Hematopoietic multipotent progenitor cell treated with erythropoietin and hydrocortisone succinate and interleukin-3 and kit ligand, for 8 days (in vitro differentiated cells): Measurements from ENCODE around the gene SLC36A4.
"Not testable (repeated sequence)": the region's sequence is repeated elsewhere in the genome, so short reads cannot be mapped to it uniquely, and the experiment has no call there.

Experiments
- DNase-seq: peaks from one replicate; pipeline ENCODE4 v3.0.0-alpha.2; 2015

SLC36A4 gene

DNA sequence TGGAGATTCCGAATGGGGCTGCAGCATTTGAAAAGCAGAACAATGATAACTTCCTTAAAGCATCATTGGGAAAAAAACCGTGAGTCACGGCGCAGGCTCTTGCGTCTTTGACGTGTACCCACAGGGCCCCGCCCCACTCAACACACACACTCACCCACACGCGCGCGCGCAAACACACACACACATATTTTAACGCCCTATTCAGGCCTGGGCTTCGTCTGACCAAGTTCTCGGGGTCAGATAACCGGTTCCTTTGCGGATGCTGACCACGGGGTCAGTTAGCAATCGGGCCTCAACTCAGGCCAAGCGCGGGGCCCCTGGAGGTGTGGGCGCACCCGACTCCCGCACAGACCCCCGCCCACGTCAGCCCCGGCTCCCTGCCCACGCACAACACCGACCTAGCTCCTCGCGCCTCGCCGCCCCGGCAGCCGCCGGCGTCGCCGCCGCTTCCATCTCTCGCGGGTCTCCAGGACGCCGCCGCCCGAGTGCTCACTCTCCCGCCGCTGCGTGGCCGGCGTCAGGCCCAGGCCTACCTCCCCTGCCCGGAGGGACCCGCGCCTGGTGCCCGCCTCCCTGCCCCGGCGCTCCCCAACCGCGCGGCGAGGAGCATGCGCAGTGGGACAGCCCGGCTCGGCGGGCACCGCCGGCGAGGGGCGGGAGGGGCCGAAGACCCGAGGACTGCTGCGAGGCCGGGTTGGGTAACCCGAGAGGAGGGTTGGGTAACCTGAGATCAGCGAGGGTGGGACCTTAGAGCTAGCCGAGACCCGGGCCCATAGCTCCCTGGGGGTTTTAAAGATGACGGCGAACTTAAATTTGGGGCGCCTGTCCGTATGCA lies at the start of gene SLC36A4:
Gene SLC36A4 (minus strand): TSS at position 612 of the 835 bp plus-strand sequence. CDS start 159 bp downstream, at position 453.
- peak; percentile 94 for DNase-seq

DNA sequence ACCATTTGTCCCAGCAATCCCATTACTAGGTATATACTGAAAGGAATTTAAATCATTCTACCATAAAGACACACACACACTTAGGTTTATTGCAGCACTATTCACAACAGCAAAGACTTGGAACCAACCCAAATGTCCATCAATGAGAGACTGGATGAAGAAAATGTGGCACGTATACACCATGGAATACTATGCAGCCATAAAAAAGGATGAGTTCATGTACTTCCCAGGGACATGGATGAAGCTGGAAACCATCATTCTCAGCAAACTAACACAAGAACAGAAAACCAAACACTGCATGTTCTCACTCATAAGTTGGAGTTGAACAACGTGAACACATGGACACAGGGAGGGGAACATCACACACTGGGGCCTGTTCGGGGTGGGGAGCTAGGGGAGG lies 49.0 kb upstream of the SLC36A4 start:
- not testable (repeated sequence) for DNase-seq

GRCh38 chr11:93244018-93244417 lies 46.2 kb upstream of the SLC36A4 start:
- DNase-seq: no peak

- DNase-seq: no peak
These were observed 42.2 kb upstream of the SLC36A4 start for GRCh38 chr11:93239966-93240365.

DNA sequence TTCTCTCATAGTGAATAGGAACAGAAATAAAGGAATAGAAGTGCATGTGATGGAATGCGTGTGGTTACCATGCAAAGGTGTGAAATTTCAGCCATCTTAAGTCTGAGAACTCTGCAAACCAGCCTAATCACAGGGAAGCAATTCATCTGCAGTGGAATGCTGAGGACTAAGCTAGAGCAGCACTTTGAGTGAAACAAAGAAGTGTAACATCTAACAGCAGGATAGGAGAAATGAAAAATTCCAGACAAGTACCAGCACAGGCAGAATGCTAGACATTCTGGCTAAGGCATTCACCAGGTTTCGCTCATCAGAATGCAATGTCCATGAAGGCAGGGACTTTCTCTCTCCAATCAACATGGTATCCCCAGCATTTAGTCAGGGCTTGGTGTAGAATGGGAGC lies 41.2 kb upstream of the SLC36A4 start:
- DNase-seq: no peak

- peak; percentile 49 for DNase-seq
These were observed 39.2 kb upstream of the SLC36A4 start for GRCh38 chr11:93236741-93237675.

GRCh38 chr11:93234602-93235207 lies 36.9 kb upstream of the SLC36A4 start:
- peak; percentile 58 for DNase-seq

DNA sequence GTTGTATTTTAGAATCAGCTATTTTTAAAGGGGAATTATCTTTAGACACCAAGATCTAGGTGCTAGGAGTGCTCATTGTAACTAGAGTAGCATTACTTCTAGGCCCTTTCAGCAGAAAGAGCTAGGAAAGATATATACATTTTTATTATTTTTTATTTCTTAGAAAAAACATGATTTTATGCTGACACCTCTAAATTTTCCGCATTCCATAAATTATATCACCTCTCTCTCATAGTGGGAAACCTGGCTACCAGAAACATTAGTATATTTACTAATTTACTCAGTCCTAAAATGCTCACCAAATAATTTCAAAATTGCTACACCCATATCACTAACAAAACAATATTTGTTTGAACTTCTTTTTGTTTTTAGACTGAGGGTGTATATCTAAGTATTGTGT lies 32.1 kb upstream of the SLC36A4 start:
- no peak for DNase-seq

- DNase-seq: peak; percentile 43
These were observed 27.9 kb upstream of the SLC36A4 start for GRCh38 chr11:93225662-93226061.

DNA sequence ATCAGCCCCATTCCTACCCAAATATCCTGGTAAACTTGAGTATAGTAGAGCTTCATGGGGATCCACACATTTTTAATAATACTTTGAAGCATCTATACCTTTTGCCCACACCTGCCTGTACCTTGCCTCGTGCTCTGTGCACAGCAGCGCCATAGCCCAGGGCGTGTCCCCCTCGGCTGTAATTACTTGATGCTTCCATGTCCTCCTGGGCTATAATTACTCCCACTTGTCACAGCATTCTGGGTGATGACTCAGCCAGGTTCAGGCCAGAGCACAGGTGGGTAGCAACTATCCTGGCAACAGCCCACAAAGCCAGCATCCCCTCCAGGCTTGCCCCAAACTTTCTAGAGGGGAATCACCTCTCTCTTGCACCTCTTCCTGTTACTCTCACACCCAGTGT lies 23.7 kb upstream of the SLC36A4 start:
- no peak for DNase-seq

DNA sequence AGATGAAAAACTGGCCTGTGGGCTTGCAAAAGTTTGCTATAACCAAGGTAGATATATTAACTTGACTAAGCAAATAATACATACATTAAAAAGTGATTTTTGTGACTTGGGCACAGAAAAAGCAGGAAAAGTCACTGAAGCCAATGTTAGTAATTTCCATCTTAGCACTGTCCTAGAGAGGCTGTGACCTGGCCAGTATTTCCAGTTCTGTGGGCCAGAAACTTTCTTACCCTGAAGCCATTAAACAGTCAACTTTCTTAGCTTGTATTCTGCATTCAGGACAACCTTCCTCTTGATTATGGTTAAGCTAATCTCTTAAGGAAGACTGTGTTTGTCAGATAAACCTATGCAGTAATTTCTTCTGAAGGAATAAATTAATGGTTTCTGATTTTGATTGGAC lies 22.3 kb upstream of the SLC36A4 start:
- DNase-seq: no peak

- DNase-seq: no peak
These were observed 21.6 kb upstream of the SLC36A4 start for GRCh38 chr11:93219440-93219839.

DNA sequence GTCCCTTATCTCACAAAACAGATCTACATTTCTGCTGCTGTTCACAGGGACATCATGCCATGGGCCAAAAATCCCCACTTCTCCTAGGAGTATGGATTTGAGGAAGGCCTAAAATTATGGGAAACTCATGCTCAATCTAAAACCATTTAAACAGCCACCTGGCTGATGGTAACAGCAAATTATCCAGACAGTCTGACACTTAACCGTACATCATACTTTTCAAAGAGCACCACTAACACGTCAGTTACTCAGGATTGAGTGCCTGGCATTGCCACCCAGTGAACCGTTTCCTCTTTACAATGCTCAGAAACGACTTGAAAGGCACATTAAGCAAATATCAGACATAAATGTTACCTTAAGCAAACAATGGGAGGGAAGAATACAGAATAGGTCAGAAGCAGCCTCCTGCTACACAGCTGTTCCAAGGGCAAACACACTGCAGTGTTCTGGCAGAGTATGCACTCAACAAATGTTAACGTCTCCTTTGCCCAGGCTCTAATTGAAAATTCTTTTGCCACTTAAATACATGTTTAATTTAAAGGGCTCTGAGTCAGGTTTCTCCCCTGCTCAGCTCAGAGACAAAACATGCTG lies 18.8 kb upstream of the SLC36A4 start:
- DNase-seq: no peak

DNA sequence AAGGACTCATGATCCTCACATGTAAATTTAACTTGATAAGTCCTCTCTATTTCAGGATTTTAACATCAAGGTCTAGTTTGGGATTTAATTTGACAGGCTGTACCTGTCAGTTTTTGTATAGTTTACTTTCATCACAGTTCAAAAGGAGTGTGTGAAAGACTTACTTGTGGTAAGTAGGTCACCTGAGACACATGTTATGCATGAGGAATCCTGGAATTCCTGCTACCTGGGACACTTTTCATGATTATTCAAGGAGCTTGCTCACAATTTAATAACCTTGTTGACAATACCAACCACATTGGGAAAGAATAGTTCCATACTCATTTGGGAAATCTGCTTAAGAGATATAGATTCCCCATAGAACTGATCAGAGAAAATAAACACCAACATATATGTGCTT lies 15.8 kb upstream of the SLC36A4 start:
- DNase-seq: no peak

DNA sequence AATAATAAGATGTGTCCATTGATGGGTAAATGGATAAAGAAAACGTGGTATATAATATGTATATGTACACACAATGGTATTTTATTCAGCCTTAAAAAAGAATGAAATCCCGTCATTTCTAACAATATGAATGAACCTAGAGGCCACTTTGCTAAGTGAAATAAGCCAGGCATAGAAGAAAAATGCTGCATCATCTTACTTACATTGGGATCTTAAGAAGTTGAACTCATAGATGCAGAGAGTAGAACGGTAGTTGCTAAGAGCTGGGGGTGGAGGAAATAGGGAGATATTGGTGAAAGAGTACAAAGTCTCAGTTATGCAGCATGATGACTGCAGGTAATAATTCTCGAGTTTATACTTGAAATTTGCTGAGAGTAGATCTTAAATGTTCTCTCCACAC lies 14.3 kb upstream of the SLC36A4 start:
- DNase-seq: no peak

DNA sequence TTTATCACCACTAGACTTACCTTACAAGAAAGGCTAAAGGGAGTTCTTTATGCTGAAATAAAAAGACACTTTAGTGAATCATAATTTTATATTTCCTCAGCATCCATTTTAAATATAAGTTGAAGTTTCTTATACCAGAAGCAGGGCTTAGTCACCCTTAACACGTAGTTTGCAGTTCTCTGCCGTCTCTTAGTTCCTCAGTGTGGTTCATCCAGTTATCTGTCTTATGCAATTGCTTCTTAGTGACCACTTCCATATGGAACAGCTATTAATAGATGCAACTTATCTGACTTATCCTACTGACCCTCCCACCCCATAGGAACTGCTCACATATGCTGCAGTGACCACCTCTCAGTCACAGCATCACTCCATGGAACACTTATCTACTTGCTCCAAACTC lies 11.7 kb upstream of the SLC36A4 start:
- DNase-seq: no peak

DNA sequence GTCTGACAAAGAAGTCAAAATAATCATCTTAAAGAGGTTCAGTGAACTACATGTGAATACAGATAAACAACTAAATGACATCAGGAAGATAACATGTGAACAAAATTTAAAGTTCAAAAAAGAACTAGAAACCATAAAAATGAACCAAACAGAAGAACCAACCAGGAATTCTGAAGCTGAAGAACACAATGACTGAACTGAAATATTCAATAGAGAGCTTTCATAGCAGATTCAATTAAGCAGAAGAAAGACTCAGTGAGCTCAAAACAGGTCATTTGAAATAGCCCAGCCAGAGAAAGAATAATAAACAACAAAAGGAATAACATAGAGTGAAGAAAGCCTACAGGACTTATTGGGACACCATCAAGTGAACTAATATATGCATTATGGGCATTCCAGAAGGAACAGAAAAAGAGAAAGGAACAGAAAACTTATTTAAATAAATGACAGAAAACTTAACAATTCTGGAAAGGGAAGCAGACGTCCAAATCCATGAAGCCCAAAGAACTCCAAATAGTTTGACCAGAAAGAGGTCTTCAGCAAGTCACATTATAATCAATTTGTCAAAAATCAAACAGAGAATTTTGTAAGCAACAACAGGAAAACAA lies 11.0 kb upstream of the SLC36A4 start:
- no peak for DNase-seq

DNA sequence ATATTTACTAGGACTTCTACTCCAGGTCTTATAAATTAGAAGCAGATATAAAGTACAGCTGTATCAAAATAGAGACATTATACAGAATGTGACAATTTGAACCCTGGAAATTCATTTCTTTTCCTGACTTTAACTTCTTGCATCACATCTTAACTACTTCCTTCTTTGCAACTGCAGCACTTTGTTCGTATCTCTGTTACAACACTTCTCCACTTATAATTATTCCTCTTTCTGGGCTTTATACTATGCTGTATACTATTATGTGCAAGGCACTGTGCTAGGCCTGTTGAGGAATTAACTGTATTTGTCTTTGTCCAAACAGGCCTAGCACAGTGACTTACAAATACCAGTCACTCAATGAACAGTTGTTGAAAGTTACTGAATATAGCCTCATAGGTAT lies 1.8 kb upstream of the SLC36A4 start:
- no peak for DNase-seq

GRCh38 chr11:93198215-93198845 lies 539 bp upstream of the SLC36A4 start:
- peak; percentile 48 for DNase-seq

GRCh38 chr11:93196816-93197379 lies 893 bp downstream of the SLC36A4 start:
- no peak for DNase-seq

DNA sequence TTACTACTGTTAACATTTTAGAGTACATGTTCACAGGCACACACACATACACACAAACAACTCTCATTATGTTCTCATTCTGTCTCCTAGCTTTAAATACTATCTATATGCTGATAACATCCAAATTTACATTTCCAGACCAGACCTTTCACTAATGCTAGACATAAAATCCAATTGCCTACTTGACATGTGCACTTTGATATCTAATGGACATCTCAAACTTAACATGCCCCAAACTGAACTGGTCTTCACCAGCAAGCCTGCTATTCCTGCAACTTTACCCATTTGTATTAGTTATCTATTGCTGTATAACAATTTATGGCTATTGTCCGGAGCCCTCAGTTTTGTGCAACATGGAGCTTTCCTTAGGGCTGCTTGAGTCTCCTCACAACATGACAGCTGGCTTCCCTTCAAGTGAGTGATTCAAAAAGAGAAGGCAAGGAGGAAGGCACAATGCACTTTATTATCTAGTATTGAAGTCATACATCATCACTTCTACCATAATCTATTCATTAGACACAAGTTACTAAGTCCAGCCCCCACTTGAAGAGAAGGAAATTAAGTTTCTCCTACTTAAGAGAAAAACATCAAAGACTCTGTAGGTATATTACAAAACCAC lies 3.0 kb downstream of the SLC36A4 start:
- no peak for DNase-seq
